NT2/D1 (cell line): ENCODE results near the gene SIGLEC11.

Experiments used
- DNase-seq: peaks from one replicate; pipeline ENCODE4 v3.0.0-alpha.2; 2011; ENCODE audit warnings: low read depth, low spot score
- H3K27me3 ChIP-seq: 2 replicates; pipeline ENCODE4 v1.6.0; 2011; ENCODE audit warnings: mild to moderate bottlenecking; ENCODE audit not compliant: insufficient read length, insufficient read depth
- H3K36me3 ChIP-seq: 2 replicates; pipeline ENCODE4 v1.6.1; 2011; ENCODE audit warnings: mild to moderate bottlenecking, low read length, mixed read lengths; ENCODE audit not compliant: insufficient read depth, insufficient read length
- H3K4me1 ChIP-seq: 2 replicates; pipeline ENCODE4 v1.5.1; 2011; ENCODE audit not compliant: insufficient read depth, insufficient read length
- H3K4me3 ChIP-seq: 2 replicates; pipeline ENCODE4 v1.5.1; 2011; ENCODE audit warnings: low read depth; ENCODE audit not compliant: insufficient read length
- H3K9ac ChIP-seq: 2 replicates; pipeline ENCODE4 v1.6.0; 2011; ENCODE audit warnings: low read depth; ENCODE audit not compliant: insufficient read length
- H3K9me3 ChIP-seq: 2 replicates; pipeline ENCODE4 v1.5.1; 2011; ENCODE audit warnings: mild to moderate bottlenecking, low read length; ENCODE audit not compliant: insufficient read depth
- SUZ12 ChIP-seq: IDR thresholded peaks from 2 replicates; pipeline ENCODE4 v1.6.1; 2011; ENCODE audit not compliant: insufficient read length, insufficient read depth; ENCODE audit errors: extremely low read depth
- YY1 ChIP-seq: IDR thresholded peaks from 2 replicates; pipeline ENCODE4 v1.6.1; 2011; ENCODE audit not compliant: insufficient read length, insufficient read depth
- ZNF274 ChIP-seq: IDR thresholded peaks from 2 replicates; pipeline ENCODE4 v1.6.1; 2011; ENCODE audit warnings: mild to moderate bottlenecking, low read depth, low read length

The SIGLEC11 gene

DNA sequence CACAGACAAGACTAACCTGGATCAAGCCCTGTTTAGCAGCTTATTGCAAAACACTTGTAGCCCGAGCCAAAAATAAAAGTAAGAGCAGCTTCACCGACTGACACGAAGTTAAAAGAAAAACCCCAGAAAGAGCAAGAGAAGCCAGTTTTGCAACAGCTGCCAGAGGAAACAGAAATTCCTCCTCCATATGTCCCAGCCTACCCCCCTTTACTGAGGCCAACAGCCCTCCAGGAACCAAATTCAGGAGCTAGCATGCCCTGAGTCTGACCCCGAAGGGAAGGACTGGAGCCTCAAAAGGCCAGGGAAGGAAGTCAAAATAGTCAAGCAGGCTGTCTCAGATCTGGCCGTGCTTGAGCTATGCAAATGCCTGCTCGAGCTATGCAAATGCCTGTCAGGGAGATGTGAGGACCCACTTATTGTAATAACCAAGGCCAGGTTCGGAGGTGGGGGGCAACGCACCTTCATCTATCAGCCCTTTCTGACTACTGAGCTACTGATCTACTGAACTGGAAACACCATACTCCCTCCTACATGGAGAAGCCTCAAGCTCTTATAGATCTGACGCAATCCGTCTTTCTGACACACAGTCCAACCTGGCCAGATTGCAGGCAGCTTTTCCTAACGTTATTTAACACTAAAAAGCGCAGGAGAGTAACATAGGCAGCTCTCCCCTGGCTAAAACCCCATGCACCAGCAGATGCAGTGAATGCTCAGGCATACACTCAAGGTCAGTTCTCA lies 6.7 kb downstream of the SIGLEC11 start:
- no peak for DNase-seq
- H3K4me3 ChIP-seq, result no peak overlapping the region
- TF ChIP-seq ZNF274 (no peak), YY1 (no peak), SUZ12 (no peak)
- H3K4me1 ChIP-seq, result peaks cover 7% of the 10 kb centered on the region
- H3K27me3 ChIP-seq, result no peaks in the 10 kb centered on the region
- no peaks in the 10 kb centered on the region for H3K36me3 ChIP-seq
- H3K9ac ChIP-seq, result no peak overlapping the region
- H3K9me3 ChIP-seq, result no peaks in the 10 kb centered on the region

DNA sequence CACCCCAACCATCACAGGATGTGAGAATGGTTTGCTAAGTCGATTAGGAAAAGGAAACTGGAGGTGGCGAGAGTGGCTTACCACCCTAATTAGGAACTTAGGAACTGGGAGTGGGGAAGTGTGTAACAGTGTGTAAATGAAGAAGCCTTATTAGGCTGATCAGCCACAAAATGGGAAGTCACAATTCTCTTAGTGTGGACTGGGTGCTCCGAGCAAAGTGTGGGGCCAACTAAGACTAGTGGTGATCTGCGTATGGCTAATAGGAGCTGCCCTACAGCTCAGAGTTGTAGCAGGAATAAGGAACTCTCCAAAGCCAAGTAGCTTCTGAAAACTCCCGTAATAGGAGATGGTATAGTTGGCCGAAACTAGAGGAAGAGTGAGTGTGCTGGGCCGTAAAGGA lies 7.6 kb downstream of the SIGLEC11 start:
- TF ChIP-seq ZNF274, result no peak
- TF ChIP-seq SUZ12, result no peak
- TF ChIP-seq YY1, result no peak
- no peak overlapping the region for H3K9ac ChIP-seq
- H3K36me3 ChIP-seq, result no peaks in the 10 kb centered on the region
- peaks cover 7% of the 10 kb centered on the region for H3K4me1 ChIP-seq
- no peaks in the 10 kb centered on the region for H3K9me3 ChIP-seq
- no peaks in the 10 kb centered on the region for H3K27me3 ChIP-seq
- no peak for DNase-seq
- no peak overlapping the region for H3K4me3 ChIP-seq

GRCh38 chr19:49952906-49953305 lies 8.1 kb downstream of the SIGLEC11 start:
- Histone ChIP-seq H3K27me3 (no peaks in the 10 kb centered on the region), H3K4me3 (no peak overlapping the region), H3K9ac (no peak overlapping the region), H3K9me3 (no peaks in the 10 kb centered on the region), H3K36me3 (no peaks in the 10 kb centered on the region), H3K4me1 (peaks cover 7% of the 10 kb centered on the region)
- no peak for DNase-seq
- TF ChIP-seq YY1, result no peak
- TF ChIP-seq SUZ12, result no peak
- no peak for TF ChIP-seq ZNF274

DNA sequence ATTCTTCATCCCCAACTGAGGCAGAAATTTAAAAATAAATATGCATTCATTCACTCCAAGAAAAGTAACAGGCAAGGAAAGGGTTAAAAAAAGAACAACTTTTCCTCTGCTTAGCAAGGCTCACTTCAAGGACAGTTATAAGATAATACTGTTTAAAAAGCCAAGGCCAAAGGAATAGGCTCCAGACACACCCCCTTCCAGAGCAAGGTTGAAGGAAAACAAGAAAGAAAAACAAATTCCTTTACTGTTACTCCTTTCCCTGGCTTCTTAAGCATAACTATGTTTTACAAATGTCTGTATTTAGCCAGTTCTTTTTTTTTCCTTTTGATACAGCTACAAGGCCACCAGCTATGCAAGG lies 8.5 kb downstream of the SIGLEC11 start:
- Histone ChIP-seq H3K9ac (no peak overlapping the region), H3K36me3 (no peaks in the 10 kb centered on the region), H3K9me3 (no peaks in the 10 kb centered on the region), H3K4me1 (peaks cover 7% of the 10 kb centered on the region), H3K4me3 (no peak overlapping the region), H3K27me3 (no peaks in the 10 kb centered on the region)
- no peak for DNase-seq
- TF ChIP-seq ZNF274, result no peak
- TF ChIP-seq YY1, result no peak
- TF ChIP-seq SUZ12, result no peak

GRCh38 chr19:49951806-49952478 lies 9.0 kb downstream of the SIGLEC11 start:
- no peaks in the 10 kb centered on the region for H3K9me3 ChIP-seq
- DNase-seq, result no peak
- no peaks in the 10 kb centered on the region for H3K27me3 ChIP-seq
- peaks cover 7% of the 10 kb centered on the region for H3K4me1 ChIP-seq
- H3K36me3 ChIP-seq, result no peaks in the 10 kb centered on the region
- H3K4me3 ChIP-seq, result no peak overlapping the region
- no peak overlapping the region for H3K9ac ChIP-seq
- TF ChIP-seq ZNF274 (no peak), YY1 (no peak), SUZ12 (no peak)

DNA sequence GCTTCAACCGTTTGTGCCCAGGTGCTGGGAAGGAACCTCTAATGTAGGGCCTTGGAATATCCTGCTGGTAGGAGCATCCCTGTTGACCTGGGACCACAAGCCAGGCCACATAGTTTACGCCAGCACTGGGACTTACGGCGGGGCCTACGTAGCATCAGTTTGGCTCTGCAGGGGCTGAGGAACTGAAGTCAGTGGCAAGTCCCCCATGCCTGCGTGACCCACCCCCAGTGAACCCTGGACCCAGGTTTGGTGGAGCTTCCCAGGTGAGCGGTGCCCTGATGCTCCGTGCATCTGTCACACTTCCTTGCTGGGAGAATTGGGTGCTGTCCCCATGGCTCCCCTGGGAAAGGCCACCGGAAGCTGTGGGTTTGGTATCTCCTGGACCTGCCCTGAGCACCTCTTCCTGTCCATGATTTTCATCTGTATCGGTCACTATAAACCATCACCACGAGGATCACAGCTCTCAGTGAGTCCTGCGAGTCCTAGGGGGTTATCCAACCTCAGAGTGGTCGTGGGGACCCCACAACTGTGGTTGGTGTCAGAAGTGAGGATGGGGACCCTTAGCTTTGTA lies 9.9 kb downstream of the SIGLEC11 start:
- no peak overlapping the region for H3K9ac ChIP-seq
- TF ChIP-seq SUZ12 (no peak), ZNF274 (no peak), YY1 (no peak)
- no peaks in the 10 kb centered on the region for H3K9me3 ChIP-seq
- no peaks in the 10 kb centered on the region for H3K36me3 ChIP-seq
- peaks cover 7% of the 10 kb centered on the region for H3K4me1 ChIP-seq
- no peaks in the 10 kb centered on the region for H3K27me3 ChIP-seq
- DNase-seq, result no peak
- H3K4me3 ChIP-seq, result no peak overlapping the region

DNA sequence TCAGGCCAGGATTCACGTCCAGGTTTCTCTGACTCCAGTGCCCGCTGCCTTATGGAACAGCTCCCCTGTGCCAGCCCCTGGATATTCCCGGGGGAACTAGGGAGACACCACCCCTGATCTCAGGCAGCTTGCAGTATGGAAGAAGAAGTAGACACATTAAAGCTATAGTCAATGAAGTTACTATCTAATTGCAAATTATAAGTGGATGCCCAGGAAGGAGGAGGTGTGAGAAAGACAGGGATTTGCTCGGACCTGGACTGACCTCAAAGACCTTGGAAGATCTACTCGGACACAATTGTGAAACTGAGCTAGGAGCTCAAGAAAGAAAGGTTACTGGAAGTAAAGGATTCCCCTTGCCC lies 10.4 kb downstream of the SIGLEC11 start:
- H3K9me3 ChIP-seq, result no peaks in the 10 kb centered on the region
- peaks cover 7% of the 10 kb centered on the region for H3K4me1 ChIP-seq
- H3K27me3 ChIP-seq, result no peaks in the 10 kb centered on the region
- no peak for DNase-seq
- no peaks in the 10 kb centered on the region for H3K36me3 ChIP-seq
- H3K4me3 ChIP-seq, result no peak overlapping the region
- no peak overlapping the region for H3K9ac ChIP-seq
- TF ChIP-seq YY1, result no peak
- no peak for TF ChIP-seq ZNF274
